Measurements from ENCODE around the gene SH3RF3.

Gene SH3RF3

GRCh38 chr2:109401370-109401769 lies 272.4 kb downstream of the SH3RF3 start:
- no peak for TF ChIP-seq CTCF (IDR thresholded peaks at IDR 0.05; ENCODE audit: insufficient read depth, low read depth, low read length, missing control alignments)
- H3K4me3 ChIP-seq (ENCODE audit: low read depth, low read length), result no peak overlapping the region
- DNase-seq (ENCODE audit: low read depth), result no peak

GRCh38 chr2:109402180-109402579 lies 273.2 kb downstream of the SH3RF3 start:
- no peak overlapping the region for H3K4me3 ChIP-seq (ENCODE audit: low read depth, low read length)
- TF ChIP-seq CTCF (IDR thresholded peaks at IDR 0.05; ENCODE audit: insufficient read depth, low read depth, low read length, missing control alignments), result no peak
- DNase-seq (ENCODE audit: low read depth), result no peak

GRCh38 chr2:109402980-109403840 lies 274.2 kb downstream of the SH3RF3 start:
- DNase-seq (ENCODE audit: low read depth), result no peak
- TF ChIP-seq CTCF (IDR thresholded peaks at IDR 0.05; ENCODE audit: insufficient read depth, low read depth, low read length, missing control alignments), result no peak
- no peak overlapping the region for H3K4me3 ChIP-seq (ENCODE audit: low read depth, low read length)

- no peak for TF ChIP-seq CTCF (IDR thresholded peaks at IDR 0.05; ENCODE audit: insufficient read depth, low read depth, low read length, missing control alignments)
- no peak for DNase-seq (ENCODE audit: low read depth)
- no peak overlapping the region for H3K4me3 ChIP-seq (ENCODE audit: low read depth, low read length)
Observed at GRCh38 chr2:109403841-109404201, 274.8 kb downstream of the SH3RF3 start.

GRCh38 chr2:109404681-109405080 lies 275.7 kb downstream of the SH3RF3 start:
- no peak overlapping the region for H3K4me3 ChIP-seq (ENCODE audit: low read depth, low read length)
- no peak for TF ChIP-seq CTCF (IDR thresholded peaks at IDR 0.05; ENCODE audit: insufficient read depth, low read depth, low read length, missing control alignments)
- DNase-seq (ENCODE audit: low read depth), result no peak

GRCh38 chr2:109405873-109406272 lies 276.9 kb downstream of the SH3RF3 start:
- no peak for TF ChIP-seq CTCF (IDR thresholded peaks at IDR 0.05; ENCODE audit: insufficient read depth, low read depth, low read length, missing control alignments)
- no peak for DNase-seq (ENCODE audit: low read depth)
- H3K4me3 ChIP-seq (ENCODE audit: low read depth, low read length), result no peak overlapping the region

- no peak overlapping the region for H3K4me3 ChIP-seq (ENCODE audit: low read depth, low read length)
- no peak for DNase-seq (ENCODE audit: low read depth)
- TF ChIP-seq CTCF (IDR thresholded peaks at IDR 0.05; ENCODE audit: insufficient read depth, low read depth, low read length, missing control alignments), result no peak
Observed at GRCh38 chr2:109406301-109406700, 277.3 kb downstream of the SH3RF3 start.
